Esophagus squamous epithelium (tissue), 4 donors: ENCODE results near the gene SHANK2.

Experiments
- POLR2A ChIP-seq, 4 donors: fragments of 450-650 bp; IDR thresholded peaks; one replicate each; pipeline ENCODE4 v1.6.1; 2017; ENCODE audit warnings: antibody characterized with exemption in 4 of 4, mild to moderate bottlenecking in 4 of 4, moderate library complexity in 3 of 4
- TF ChIP-seq, protein P1 (sequence below), 6 experiments: fragments of 450-650 bp in 4 of 6; fragments of 200-600 bp in 2 of 6; sonication (generic) in 2 of 6; IDR thresholded peaks; one replicate each; pipeline ENCODE4 v1.5.1; 2016 to 2019; ENCODE audit warnings: antibody characterized with exemption in 6 of 6, mild to moderate bottlenecking in 4 of 6, moderate library complexity in 4 of 6

DNA sequence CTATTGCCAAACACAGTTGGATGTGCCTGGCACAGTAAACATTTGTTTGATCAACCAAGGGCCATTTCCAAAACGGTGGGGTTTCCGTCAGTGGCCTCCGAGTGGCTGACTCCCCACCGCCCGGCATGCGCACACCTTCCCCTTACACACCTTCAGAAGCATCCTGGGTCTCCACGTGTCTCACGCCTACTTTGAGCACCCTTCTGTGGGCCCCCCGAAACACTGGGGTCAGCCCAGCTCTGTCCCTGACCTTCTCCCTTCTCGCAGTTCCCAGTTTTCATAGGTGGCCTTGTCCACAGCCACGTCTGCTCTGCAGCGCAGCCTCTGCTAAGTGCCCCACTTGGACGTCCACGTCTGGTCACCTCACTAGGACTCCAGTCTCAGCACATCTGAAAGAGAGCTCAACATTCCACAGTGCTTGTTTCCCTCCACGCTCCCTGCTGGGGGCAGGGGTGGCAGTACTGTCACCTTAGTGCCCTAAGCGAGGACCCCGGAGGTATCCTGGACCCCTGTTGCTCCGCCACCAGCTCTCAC is 13.2 kb upstream of the SHANK2 start:
- TF ChIP-seq, protein P1, sequence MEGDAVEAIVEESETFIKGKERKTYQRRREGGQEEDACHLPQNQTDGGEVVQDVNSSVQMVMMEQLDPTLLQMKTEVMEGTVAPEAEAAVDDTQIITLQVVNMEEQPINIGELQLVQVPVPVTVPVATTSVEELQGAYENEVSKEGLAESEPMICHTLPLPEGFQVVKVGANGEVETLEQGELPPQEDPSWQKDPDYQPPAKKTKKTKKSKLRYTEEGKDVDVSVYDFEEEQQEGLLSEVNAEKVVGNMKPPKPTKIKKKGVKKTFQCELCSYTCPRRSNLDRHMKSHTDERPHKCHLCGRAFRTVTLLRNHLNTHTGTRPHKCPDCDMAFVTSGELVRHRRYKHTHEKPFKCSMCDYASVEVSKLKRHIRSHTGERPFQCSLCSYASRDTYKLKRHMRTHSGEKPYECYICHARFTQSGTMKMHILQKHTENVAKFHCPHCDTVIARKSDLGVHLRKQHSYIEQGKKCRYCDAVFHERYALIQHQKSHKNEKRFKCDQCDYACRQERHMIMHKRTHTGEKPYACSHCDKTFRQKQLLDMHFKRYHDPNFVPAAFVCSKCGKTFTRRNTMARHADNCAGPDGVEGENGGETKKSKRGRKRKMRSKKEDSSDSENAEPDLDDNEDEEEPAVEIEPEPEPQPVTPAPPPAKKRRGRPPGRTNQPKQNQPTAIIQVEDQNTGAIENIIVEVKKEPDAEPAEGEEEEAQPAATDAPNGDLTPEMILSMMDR (IDR thresholded peaks at IDR 0.05): no peak
- TF ChIP-seq POLR2A (IDR thresholded peaks at IDR 0.05): no peak
